A549 (cell line): ENCODE measurements around the gene NCF2. TPM values are rescaled to one million over a fixed set of nuclear protein-coding genes. Genes with fewer than 3 reads are reported as not detected.
"Not testable (repeated sequence)": the region's sequence is repeated elsewhere in the genome, so short reads cannot be mapped to it uniquely, and the experiment has no call there.

ENCODE experiments used
- ATAC-seq, 2 experiments: fragments of 200-7000 bp in 1 of 2; fragments of >200 bp in 1 of 2; cut with Nextera tagmentation in 1 of 2; cut with Tn5 transposase in 1 of 2; 3 replicates each; pipeline versions ENCODE4 v1.8.0 to v1.9.1; 2018 to 2020; ENCODE audit warnings: mild to moderate bottlenecking in 1 of 2, moderate library complexity in 1 of 2
- CTCF ChIA-PET: fragments of 300-600 bp; sonication (Branson Sonifier 250); formaldehyde crosslinking; extraction: SDS; loops from one replicate; lab custom pipeline; 2021; ENCODE audit warnings: antibody characterized with exemption, inconsistent platforms; lab: Yijun Ruan, JAX
- POLR2A ChIA-PET: fragments of 350-600 bp; formaldehyde crosslinking; extraction: SDS; loops from one replicate; lab custom pipeline; 2021; ENCODE audit warnings: antibody characterized with exemption, inconsistent platforms; lab: Yijun Ruan, JAX
- DNase-seq, 2 experiments: peaks; one replicate each; pipeline versions ENCODE4 v3.0.0 to v3.0.0-alpha.2; 2011 to 2016; ENCODE audit warnings: low read depth in 1 of 2, low spot score in 1 of 2
- FAIRE-seq: peaks from 2 replicates; lab custom pipeline; 2011; peaks lifted over from hg19 to GRCh38; lab: Jason Lieb, UNC
- H3K27ac ChIP-seq, 2 experiments: fragments of >200 bp; sonication (Bioruptor Twin); formaldehyde crosslinking; 3 replicates each; pipeline ENCODE4 v1.5.1; 2016 to 2017
- H3K4me1 ChIP-seq: fragments of >200 bp; sonication (Bioruptor Twin); formaldehyde crosslinking; 3 replicates; pipeline ENCODE4 v1.6.1; 2016
- H3K4me2 ChIP-seq: fragments of >200 bp; sonication (Bioruptor Twin); formaldehyde crosslinking; 3 replicates; pipeline ENCODE4 v1.6.1; 2016
- H3K4me3 ChIP-seq: fragments of >200 bp; sonication (Bioruptor Twin); formaldehyde crosslinking; 3 replicates; pipeline ENCODE4 v1.5.1; 2016
- H3K9me3 ChIP-seq: fragments of >200 bp; sonication (Bioruptor Twin); formaldehyde crosslinking; 3 replicates; pipeline ENCODE4 v1.6.1; 2016
- CBX2 ChIP-seq: fragments of 200-600 bp; sonication (generic); IDR thresholded peaks from 2 replicates; pipeline ENCODE4 v1.6.1; 2016; ENCODE audit warnings: low read depth, mild to moderate bottlenecking, borderline replicate concordance
- CEBPB ChIP-seq, 2 experiments: fragments of >200 bp in 1 of 2; sonication (Bioruptor Twin) in 1 of 2; formaldehyde crosslinking in 1 of 2; IDR thresholded peaks; 2 replicates each; pipeline ENCODE4 v1.6.1; 2012 to 2016
- EP300 ChIP-seq, 2 experiments: fragments of >200 bp; sonication (Bioruptor Twin); formaldehyde crosslinking; IDR thresholded peaks; 2 replicates in 1 of 2; 3 replicates in 1 of 2; pipeline ENCODE4 v1.6.1; 2016 to 2017
- ESRRA ChIP-seq: fragments of 150-350 bp; IDR thresholded peaks from 2 replicates; pipeline ENCODE4 v1.6.1; 2014; ENCODE audit warnings: mild to moderate bottlenecking, low read length, borderline replicate concordance
- FOSB ChIP-seq: fragments of 250-450 bp; sonication (Bioruptor Pico); IDR thresholded peaks from 2 replicates; pipeline ENCODE4 v1.5.0; 2020; ENCODE audit warnings: mild to moderate bottlenecking, moderate library complexity
- FOSL2 ChIP-seq, 2 experiments: fragments of 450-650 bp in 1 of 2; fragments of >200 bp in 1 of 2; sonication (Bioruptor Twin) in 1 of 2; formaldehyde crosslinking; IDR thresholded peaks; 2 replicates each; pipeline versions ENCODE4 v1.5.0 to v1.6.1; 2016 to 2020; ENCODE audit warnings: mild to moderate bottlenecking in 1 of 2, moderate library complexity in 1 of 2
- FOXS1 ChIP-seq: fragments of 250-450 bp; sonication (Bioruptor Pico); IDR thresholded peaks from 2 replicates; pipeline ENCODE4 v1.5.0; 2020; ENCODE audit warnings: mild to moderate bottlenecking, moderate library complexity
- HOXA7 ChIP-seq: fragments of 250-450 bp; sonication (Bioruptor Pico); IDR thresholded peaks from 2 replicates; pipeline ENCODE4 v1.5.0; 2020; ENCODE audit warnings: mild to moderate bottlenecking, moderate library complexity
- JUN ChIP-seq, 2 experiments: fragments of >200 bp; sonication (Bioruptor Twin); formaldehyde crosslinking; IDR thresholded peaks; 2 replicates in 1 of 2; 3 replicates in 1 of 2; pipeline ENCODE4 v1.6.1; 2016 to 2017
- JUNB ChIP-seq: fragments of >200 bp; sonication (Bioruptor Twin); formaldehyde crosslinking; IDR thresholded peaks from 2 replicates; pipeline ENCODE4 v1.6.1; 2016
- KDM1A ChIP-seq: fragments of 200-600 bp; sonication (generic); IDR thresholded peaks from 2 replicates; pipeline ENCODE4 v1.6.1; 2016; ENCODE audit warnings: low read depth, mild to moderate bottlenecking
- MAFK ChIP-seq: fragments of 450-650 bp; IDR thresholded peaks from 2 replicates; pipeline ENCODE4 v1.6.1; 2014; ENCODE audit not compliant: partially characterized antibody
- MAZ ChIP-seq: fragments of 150-350 bp; IDR thresholded peaks from 2 replicates; pipeline ENCODE4 v1.6.1; 2014; ENCODE audit warnings: antibody characterized with exemption, low read depth, low read length, borderline replicate concordance
- NPAS2 ChIP-seq: fragments of 250-450 bp; sonication (Bioruptor Pico); IDR thresholded peaks from 2 replicates; pipeline ENCODE4 v1.8.0; 2022; ENCODE audit warnings: mild to moderate bottlenecking, moderate library complexity, borderline replicate concordance
- NR3C1 ChIP-seq: fragments of >200 bp; sonication (Bioruptor Twin); formaldehyde crosslinking; IDR thresholded peaks from 3 replicates; pipeline ENCODE4 v1.6.1; 2017
- POLR2A ChIP-seq: IDR thresholded peaks from 2 replicates; pipeline ENCODE4 v1.6.1; 2012; ENCODE audit warnings: mild to moderate bottlenecking, low read length
- RCOR1 ChIP-seq: fragments of 150-350 bp; IDR thresholded peaks from 2 replicates; pipeline ENCODE4 v1.6.1; 2014; ENCODE audit warnings: antibody characterized with exemption, low read length, low read depth
- RFX5 ChIP-seq: fragments of 450-650 bp; IDR thresholded peaks from 2 replicates; pipeline ENCODE4 v1.7.1; 2014; ENCODE audit warnings: antibody characterized with exemption, mild to moderate bottlenecking, moderate library complexity
- ZC3H11A ChIP-seq: fragments of 450-650 bp; IDR thresholded peaks from 2 replicates; pipeline ENCODE4 v1.6.1; 2014; ENCODE audit warnings: antibody characterized with exemption, mild to moderate bottlenecking
- ZFP36 ChIP-seq: fragments of 450-650 bp; IDR thresholded peaks from 2 replicates; pipeline ENCODE4 v1.6.1; 2014; ENCODE audit warnings: borderline replicate concordance; ENCODE audit not compliant: partially characterized antibody
- ZNF302 ChIP-seq: fragments of 250-450 bp; sonication (Bioruptor Pico); IDR thresholded peaks from 2 replicates; pipeline ENCODE4 v1.9.0; 2021; ENCODE audit warnings: inconsistent platforms, mild to moderate bottlenecking, moderate library complexity
- ZSCAN20 ChIP-seq: fragments of 250-450 bp; sonication (Bioruptor Pico); IDR thresholded peaks from 2 replicates; pipeline ENCODE4 v1.8.0; 2022; ENCODE audit warnings: mild to moderate bottlenecking, moderate library complexity
- WGBS: methylation state at CpG from one replicate; pipeline ENCODE4 v1.1.6; 2017; ENCODE audit errors: missing lambda C conversion rate; 5-methylcytosine and 5-hydroxymethylcytosine counted together
- polyA plus RNA-seq, 4 experiments: library from polyadenylated mRNA; depleted of rRNA in 3 of 4; stranded (reverse); fragments of >200 nt; fragmentation: RNase III in 1 of 4; extraction: RNeasy Plus Mini Kit Qiagen cat#74134 plus additional on column Dnase treatment in 1 of 4; gene quantifications; 2 replicates in 3 of 4; 3 replicates in 1 of 4; pipeline ENCODE4 v1.2.3, GENCODE V29; 2011 to 2017
- TF ChIP-seq, protein P1 (sequence below): IDR thresholded peaks from 2 replicates; pipeline ENCODE4 v1.6.1; 2012; ENCODE audit warnings: low read depth, borderline replicate concordance
- TF ChIP-seq, protein P2 (sequence below): IDR thresholded peaks from 2 replicates; pipeline ENCODE4 v1.6.1; 2012
- TF ChIP-seq, protein P3 (sequence below): fragments of >200 bp; sonication (Bioruptor Twin); formaldehyde crosslinking; IDR thresholded peaks from 2 replicates; pipeline ENCODE4 v1.6.1; 2016
- TF ChIP-seq, protein P4 (sequence below): fragments of >200 bp; sonication (Bioruptor Twin); formaldehyde crosslinking; IDR thresholded peaks from 3 replicates; pipeline ENCODE4 v1.5.1; 2016
- TF ChIP-seq, protein P5 (sequence below): fragments of 250-450 bp; sonication (Bioruptor Pico); IDR thresholded peaks from 2 replicates; pipeline ENCODE4 v1.5.0; 2021; ENCODE audit warnings: mild to moderate bottlenecking, moderate library complexity, borderline replicate concordance

The NCF2 gene
- polyA plus RNA-seq, 2 of the 4 experiments (the other 2 are of a cell fraction): 4.5 to 4.6 TPM

DNA sequence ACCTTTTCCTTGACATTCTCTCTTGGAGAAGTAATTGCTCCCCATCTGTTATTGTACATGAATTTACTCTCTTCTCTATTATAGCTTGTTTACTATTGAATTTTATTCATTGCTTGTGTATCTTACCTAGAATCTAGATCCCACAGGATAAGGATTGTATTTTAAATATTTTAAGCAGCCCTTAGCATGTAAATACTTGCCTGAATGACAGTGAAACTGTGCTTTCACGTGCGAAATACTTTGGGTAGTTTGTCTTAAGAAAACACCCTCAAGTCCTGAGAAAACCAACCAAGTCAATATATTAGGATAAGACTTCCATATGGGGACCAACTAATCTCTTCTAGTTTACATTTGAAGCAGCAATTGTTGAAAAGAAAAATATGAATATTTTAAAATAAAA lies 30.1 kb upstream of the NCF2 start:
- H3K4me1 ChIP-seq: peaks cover 18% of the 10 kb centered on the region
- TF ChIP-seq MAZ: no peak
- TF ChIP-seq RFX5: no peak
- TF ChIP-seq, protein P1, sequence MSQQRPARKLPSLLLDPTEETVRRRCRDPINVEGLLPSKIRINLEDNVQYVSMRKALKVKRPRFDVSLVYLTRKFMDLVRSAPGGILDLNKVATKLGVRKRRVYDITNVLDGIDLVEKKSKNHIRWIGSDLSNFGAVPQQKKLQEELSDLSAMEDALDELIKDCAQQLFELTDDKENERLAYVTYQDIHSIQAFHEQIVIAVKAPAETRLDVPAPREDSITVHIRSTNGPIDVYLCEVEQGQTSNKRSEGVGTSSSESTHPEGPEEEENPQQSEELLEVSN: no peak
- TF ChIP-seq FOSL2 (IDR thresholded peaks at IDR 0.05): no peak
- no peak for TF ChIP-seq FOSL2 (CRISPR knock-in tag; IDR thresholded peaks at IDR 0.05)
- TF ChIP-seq CEBPB (IDR thresholded peaks at IDR 0.05): no peak
- TF ChIP-seq ZNF302 (CRISPR knock-in tag): no peak
- TF ChIP-seq, protein P2, sequence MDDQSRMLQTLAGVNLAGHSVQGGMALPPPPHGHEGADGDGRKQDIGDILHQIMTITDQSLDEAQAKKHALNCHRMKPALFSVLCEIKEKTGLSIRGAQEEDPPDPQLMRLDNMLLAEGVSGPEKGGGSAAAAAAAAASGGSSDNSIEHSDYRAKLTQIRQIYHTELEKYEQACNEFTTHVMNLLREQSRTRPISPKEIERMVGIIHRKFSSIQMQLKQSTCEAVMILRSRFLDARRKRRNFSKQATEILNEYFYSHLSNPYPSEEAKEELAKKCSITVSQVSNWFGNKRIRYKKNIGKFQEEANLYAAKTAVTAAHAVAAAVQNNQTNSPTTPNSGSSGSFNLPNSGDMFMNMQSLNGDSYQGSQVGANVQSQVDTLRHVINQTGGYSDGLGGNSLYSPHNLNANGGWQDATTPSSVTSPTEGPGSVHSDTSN: no peak
- TF ChIP-seq MAFK: no peak
- TF ChIP-seq JUNB: no peak
- TF ChIP-seq, protein P3, sequence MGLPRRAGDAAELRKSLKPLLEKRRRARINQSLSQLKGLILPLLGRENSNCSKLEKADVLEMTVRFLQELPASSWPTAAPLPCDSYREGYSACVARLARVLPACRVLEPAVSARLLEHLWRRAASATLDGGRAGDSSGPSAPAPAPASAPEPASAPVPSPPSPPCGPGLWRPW: no peak
- TF ChIP-seq POLR2A: no peak
- TF ChIP-seq JUN (IDR thresholded peaks at IDR 0.05): no peak
- no peak for TF ChIP-seq NR3C1
- TF ChIP-seq FOXS1: no peak
- H3K4me2 ChIP-seq: no peak overlapping the region
- ChIA-PET POLR2A (no interaction called here), CTCF (interaction anchor here (0.9 to 2.3 kb wide), 2 partner anchors 11 to 13 kb away, joined by 3 to 6 read pairs; no protein-coding TSS in a partner anchor)
- FAIRE-seq (no peak), DNase-seq (no peak), ATAC-seq (no peak)
- no peak overlapping the region for H3K27ac ChIP-seq
- no peaks in the 10 kb centered on the region for H3K9me3 ChIP-seq
- H3K4me3 ChIP-seq: no peak overlapping the region
- WGBS: 93% methylated on average over 2 of the region's 2 CpGs

DNA sequence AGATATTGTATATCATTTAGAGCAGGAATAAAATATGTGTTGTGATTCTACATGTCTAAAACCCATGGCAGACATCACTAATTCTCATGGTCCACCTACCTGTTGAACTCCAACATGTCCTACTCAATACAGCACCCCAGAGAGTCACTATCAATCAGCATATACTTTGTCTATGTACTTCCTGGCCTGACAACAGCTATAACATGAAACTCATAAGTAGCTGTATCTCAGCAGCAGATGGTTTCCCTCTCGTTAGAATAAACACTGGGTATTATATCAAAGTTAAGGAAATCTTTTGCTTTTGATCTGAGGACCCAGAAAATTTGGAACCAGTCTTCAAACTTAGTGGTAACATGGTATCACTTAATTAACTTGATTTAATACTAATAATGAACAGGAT lies 29.5 kb upstream of the NCF2 start:
- ATAC-seq (no peak), FAIRE-seq (no peak), DNase-seq (no peak)
- ChIA-PET POLR2A (no interaction called here), CTCF (interaction anchor here (0.8 to 2.3 kb wide), 2 partner anchors 10 to 12 kb away, joined by 3 to 6 read pairs; no protein-coding TSS in a partner anchor)
- H3K4me3 ChIP-seq: no peak overlapping the region
- no peak overlapping the region for H3K4me2 ChIP-seq
- no peak for TF ChIP-seq KDM1A
- TF ChIP-seq, protein P4, sequence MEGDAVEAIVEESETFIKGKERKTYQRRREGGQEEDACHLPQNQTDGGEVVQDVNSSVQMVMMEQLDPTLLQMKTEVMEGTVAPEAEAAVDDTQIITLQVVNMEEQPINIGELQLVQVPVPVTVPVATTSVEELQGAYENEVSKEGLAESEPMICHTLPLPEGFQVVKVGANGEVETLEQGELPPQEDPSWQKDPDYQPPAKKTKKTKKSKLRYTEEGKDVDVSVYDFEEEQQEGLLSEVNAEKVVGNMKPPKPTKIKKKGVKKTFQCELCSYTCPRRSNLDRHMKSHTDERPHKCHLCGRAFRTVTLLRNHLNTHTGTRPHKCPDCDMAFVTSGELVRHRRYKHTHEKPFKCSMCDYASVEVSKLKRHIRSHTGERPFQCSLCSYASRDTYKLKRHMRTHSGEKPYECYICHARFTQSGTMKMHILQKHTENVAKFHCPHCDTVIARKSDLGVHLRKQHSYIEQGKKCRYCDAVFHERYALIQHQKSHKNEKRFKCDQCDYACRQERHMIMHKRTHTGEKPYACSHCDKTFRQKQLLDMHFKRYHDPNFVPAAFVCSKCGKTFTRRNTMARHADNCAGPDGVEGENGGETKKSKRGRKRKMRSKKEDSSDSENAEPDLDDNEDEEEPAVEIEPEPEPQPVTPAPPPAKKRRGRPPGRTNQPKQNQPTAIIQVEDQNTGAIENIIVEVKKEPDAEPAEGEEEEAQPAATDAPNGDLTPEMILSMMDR: no peak
- TF ChIP-seq RCOR1: no peak
- no peak for TF ChIP-seq CEBPB (IDR thresholded peaks at IDR 0.05)
- TF ChIP-seq ESRRA: no peak
- TF ChIP-seq CBX2: no peak
- TF ChIP-seq, protein P5, sequence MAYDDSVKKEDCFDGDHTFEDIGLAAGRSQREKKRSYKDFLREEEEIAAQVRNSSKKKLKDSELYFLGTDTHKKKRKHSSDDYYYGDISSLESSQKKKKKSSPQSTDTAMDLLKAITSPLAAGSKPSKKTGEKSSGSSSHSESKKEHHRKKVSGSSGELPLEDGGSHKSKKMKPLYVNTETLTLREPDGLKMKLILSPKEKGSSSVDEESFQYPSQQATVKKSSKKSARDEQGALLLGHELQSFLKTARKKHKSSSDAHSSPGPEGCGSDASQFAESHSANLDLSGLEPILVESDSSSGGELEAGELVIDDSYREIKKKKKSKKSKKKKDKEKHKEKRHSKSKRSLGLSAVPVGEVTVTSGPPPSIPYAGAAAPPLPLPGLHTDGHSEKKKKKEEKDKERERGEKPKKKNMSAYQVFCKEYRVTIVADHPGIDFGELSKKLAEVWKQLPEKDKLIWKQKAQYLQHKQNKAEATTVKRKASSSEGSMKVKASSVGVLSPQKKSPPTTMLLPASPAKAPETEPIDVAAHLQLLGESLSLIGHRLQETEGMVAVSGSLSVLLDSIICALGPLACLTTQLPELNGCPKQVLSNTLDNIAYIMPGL (CRISPR knock-in tag): no peak
- TF ChIP-seq, protein P1: no peak
- TF ChIP-seq RFX5: no peak
- TF ChIP-seq NPAS2 (CRISPR knock-in tag): no peak
- TF ChIP-seq FOSB (CRISPR knock-in tag): no peak
- TF ChIP-seq, protein P3: no peak
- no peak for TF ChIP-seq ZC3H11A
- no peak for TF ChIP-seq ZSCAN20
- TF ChIP-seq ZFP36: no peak
- TF ChIP-seq HOXA7 (CRISPR knock-in tag): no peak
- no peak for TF ChIP-seq EP300 (IDR thresholded peaks at IDR 0.05)
- no peaks in the 10 kb centered on the region for H3K9me3 ChIP-seq
- no peak overlapping the region for H3K27ac ChIP-seq
- 96% methylated on average over 1 of the region's 1 CpG for WGBS
- H3K4me1 ChIP-seq: peaks cover 18% of the 10 kb centered on the region

DNA sequence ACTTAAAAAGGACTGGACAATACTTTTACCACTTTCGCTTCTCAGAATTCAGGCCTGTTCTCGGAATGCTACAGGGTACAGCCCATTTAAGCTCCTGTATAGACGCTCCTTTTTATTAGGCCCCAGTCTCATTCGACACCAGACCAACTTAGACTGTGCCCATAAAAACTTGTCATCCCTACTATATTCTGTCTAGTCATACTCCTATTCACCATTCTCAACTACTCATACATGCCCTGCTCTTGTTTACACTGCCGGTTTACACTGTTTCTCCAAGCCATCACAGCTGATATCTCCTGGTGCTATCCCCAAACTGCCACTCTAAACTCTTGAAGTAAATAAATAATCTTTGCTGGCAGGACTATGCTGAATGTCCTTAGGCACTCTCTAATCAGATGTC lies 27.9 kb upstream of the NCF2 start:
- POLR2A ChIA-PET, H3K4me3 ChIP-seq, DNase-seq, FAIRE-seq, H3K9me3 ChIP-seq, CTCF ChIA-PET, H3K4me2 ChIP-seq, ATAC-seq, H3K27ac ChIP-seq: not testable (repeated sequence)
- WGBS: 94% methylated on average over 3 of the region's 5 CpGs
- H3K4me1 ChIP-seq: peaks cover 14% of the 10 kb centered on the region
